ENCODE results near the gene NPC1.

Gene NPC1

GRCh38 chr18:23532848-23533247 lies 53.5 kb downstream of the NPC1 start:
- CTCF ChIA-PET = interaction anchor here (0.7 to 2.2 kb wide), 2 partner anchors 8 to 17 kb away, joined by 3 to 13 read pairs; no protein-coding TSS in a partner anchor
- POLR2A ChIA-PET = interaction anchor here (0.7 kb wide), 2 partner anchors 28 to 89 kb away, joined by 5 to 6 read pairs; no protein-coding TSS in a partner anchor
- TF ChIP-seq, protein P1, sequence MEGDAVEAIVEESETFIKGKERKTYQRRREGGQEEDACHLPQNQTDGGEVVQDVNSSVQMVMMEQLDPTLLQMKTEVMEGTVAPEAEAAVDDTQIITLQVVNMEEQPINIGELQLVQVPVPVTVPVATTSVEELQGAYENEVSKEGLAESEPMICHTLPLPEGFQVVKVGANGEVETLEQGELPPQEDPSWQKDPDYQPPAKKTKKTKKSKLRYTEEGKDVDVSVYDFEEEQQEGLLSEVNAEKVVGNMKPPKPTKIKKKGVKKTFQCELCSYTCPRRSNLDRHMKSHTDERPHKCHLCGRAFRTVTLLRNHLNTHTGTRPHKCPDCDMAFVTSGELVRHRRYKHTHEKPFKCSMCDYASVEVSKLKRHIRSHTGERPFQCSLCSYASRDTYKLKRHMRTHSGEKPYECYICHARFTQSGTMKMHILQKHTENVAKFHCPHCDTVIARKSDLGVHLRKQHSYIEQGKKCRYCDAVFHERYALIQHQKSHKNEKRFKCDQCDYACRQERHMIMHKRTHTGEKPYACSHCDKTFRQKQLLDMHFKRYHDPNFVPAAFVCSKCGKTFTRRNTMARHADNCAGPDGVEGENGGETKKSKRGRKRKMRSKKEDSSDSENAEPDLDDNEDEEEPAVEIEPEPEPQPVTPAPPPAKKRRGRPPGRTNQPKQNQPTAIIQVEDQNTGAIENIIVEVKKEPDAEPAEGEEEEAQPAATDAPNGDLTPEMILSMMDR (IDR thresholded peaks at IDR 0.05; ENCODE audit: control extremely low read depth, extremely low read depth, low read depth, missing control alignments) = no peak
- DNase-seq (ENCODE audit: extremely low spot score) = no peak

- no peak for DNase-seq (ENCODE audit: extremely low spot score)
- ChIA-PET POLR2A (interaction anchor here (0.6 kb wide), 1 partner anchor 17 kb away, joined by 3 read pairs; no protein-coding TSS in a partner anchor), CTCF (interaction anchor here (0.9 to 2.2 kb wide), 3 partner anchors 13 to 59 kb away, joined by 3 to 13 read pairs (median 3); no protein-coding TSS in a partner anchor)
- TF ChIP-seq, protein P1 (IDR thresholded peaks at IDR 0.05; ENCODE audit: control extremely low read depth, extremely low read depth, low read depth, missing control alignments) = no peak
Observed at GRCh38 chr18:23531912-23532311, 54.4 kb downstream of the NPC1 start.

DNA sequence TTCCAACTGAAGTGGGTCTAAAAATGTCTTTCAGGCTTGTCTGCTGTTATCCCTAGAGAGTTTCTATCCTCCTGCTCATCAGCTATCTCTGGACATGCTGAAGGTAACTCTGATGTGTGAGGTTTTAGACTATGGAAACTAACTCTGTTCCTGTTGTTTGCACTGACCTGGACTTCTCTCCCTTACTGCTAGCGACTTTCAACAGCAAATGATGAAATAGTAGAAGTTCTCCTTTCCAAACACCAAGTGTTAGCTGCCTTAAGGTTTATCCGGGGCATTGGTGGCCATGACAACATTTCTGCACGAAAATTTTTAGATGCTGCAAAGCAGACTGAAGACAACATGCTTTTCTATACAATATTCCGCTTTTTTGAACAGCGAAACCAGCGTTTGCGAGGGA lies 56.1 kb downstream of the NPC1 start:
- ChIA-PET CTCF (interaction anchor here (1.2 to 7.5 kb wide), 2 partner anchors 10 to 14 kb away, joined by 4 to 36 read pairs; no protein-coding TSS in a partner anchor), POLR2A (no interaction called here)
- TF ChIP-seq, protein P1 (IDR thresholded peaks at IDR 0.05; ENCODE audit: control extremely low read depth, extremely low read depth, low read depth, missing control alignments) = no peak
- DNase-seq (ENCODE audit: extremely low spot score) = no peak

DNA sequence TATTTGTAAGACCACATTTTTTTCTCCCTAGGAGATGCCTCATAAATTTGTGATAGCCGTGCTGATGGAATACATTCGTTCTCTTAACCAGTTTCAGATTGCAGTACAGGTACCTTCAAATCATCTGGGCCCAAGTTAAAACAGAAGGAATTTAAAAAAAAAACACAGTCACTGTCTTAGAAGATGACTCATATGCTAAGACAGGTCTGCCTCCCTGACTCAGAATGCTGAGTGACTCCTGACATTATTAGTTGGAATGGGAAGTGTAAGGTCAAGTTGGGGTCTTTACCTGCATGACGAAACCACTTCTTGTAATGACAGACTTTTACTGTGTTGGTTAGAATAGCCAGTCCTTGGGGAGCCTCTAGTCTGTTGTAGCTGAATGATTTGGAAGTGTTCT lies 56.7 kb downstream of the NPC1 start:
- peak; percentile 35 for DNase-seq (ENCODE audit: extremely low spot score)
- ChIA-PET CTCF (interaction anchor here (1.2 to 7.5 kb wide), 2 partner anchors 9 to 14 kb away, joined by 4 to 36 read pairs; no protein-coding TSS in a partner anchor), POLR2A (no interaction called here)
- TF ChIP-seq, protein P1 (IDR thresholded peaks at IDR 0.05; ENCODE audit: control extremely low read depth, extremely low read depth, low read depth, missing control alignments) = no peak

DNA sequence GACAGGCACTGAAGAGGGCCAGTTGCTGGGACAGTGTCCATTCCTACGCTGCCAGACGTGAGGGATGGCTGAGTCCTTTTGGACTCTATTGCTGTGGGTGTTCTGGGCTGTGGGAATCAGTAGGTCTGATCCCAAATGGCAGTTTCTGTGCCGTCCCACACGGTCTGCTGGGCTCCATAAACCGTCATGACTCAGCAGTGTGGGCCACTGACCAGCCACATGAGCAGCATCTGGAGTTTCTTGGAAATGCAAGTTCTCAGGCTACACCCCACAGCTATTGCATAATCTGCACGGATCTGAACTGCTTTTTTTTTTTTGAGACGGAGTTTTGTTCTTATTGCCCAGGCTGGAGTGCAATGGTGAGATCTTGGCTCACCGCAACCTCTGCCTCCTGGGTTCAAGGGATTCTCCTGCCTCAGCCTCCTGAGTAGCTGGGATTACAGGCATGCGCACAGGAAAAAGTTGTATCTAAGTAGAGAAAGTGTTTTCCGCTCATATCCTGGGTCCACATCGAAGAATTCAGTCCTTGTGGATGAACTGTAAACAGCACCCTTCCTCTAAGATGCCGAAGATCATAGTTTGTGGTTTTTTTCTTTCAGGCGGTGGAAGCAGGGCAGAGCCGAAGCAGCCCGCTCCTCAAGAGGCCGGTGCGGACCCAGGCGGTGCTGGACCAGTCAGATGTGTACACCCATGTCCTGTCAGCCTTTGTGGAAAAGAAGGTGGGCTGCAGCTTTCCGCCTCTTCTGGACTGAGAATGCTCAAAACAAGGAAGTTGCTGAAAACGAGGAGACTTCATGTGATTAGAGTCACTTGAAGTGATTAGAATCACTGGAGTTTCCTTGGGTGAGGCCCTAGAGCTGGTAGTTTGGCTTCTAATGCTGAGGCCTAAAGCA lies 57.5 kb downstream of the NPC1 start:
- DNase-seq (ENCODE audit: extremely low spot score) = no peak
- ChIA-PET CTCF (interaction anchor here (7.5 kb wide), 1 partner anchor 13 kb away, joined by 36 read pairs; no protein-coding TSS in a partner anchor), POLR2A (no interaction called here)
- TF ChIP-seq, protein P1 (IDR thresholded peaks at IDR 0.05; ENCODE audit: control extremely low read depth, extremely low read depth, low read depth, missing control alignments) = no peak

GRCh38 chr18:23526501-23527063 lies 59.7 kb downstream of the NPC1 start:
- POLR2A ChIA-PET = no interaction called here
- TF ChIP-seq, protein P1 (IDR thresholded peaks at IDR 0.05; ENCODE audit: control extremely low read depth, extremely low read depth, low read depth, missing control alignments) = no peak
- no peak for DNase-seq (ENCODE audit: extremely low spot score)
- CTCF ChIA-PET = interaction anchor here (1.2 to 7.5 kb wide), 2 partner anchors 11 to 14 kb away, joined by 3 to 36 read pairs; no protein-coding TSS in a partner anchor

All from GM10248 (cell line).